Midbrain (tissue), 1 donor: ENCODE data around the gene MTR.
A peak's percentile ranks its signal among the peaks of the same experiment; 100 is the strongest.
"Not testable (repeated sequence)": the region's sequence is repeated elsewhere in the genome, so short reads cannot be mapped to it uniquely, and the experiment has no call there.

Source experiments
- DNase-seq: peaks from one replicate; lab custom pipeline; 2025; lab: John Stamatoyannopoulos, UW

MTR gene

DNA sequence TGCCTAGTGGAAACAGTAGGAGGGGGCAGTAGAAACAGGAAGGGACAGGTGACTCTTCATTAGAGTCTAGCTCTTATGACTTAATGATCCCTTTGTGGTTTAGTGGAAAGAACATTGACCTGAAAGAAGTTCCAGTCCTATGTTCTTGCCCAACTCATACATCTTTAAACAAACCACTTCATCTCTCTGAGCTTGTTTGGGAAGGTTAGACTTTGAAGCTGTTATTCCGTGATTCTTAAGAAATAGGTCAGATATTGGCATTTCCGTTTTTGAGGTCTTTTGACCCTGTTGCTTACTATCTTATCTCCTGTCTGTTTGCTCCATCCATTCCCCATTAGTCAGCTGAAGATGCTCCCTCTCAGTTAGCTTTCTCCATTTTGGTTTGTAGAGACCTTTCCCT is 38.5 kb downstream of the MTR start:
- no peak for DNase-seq

DNA sequence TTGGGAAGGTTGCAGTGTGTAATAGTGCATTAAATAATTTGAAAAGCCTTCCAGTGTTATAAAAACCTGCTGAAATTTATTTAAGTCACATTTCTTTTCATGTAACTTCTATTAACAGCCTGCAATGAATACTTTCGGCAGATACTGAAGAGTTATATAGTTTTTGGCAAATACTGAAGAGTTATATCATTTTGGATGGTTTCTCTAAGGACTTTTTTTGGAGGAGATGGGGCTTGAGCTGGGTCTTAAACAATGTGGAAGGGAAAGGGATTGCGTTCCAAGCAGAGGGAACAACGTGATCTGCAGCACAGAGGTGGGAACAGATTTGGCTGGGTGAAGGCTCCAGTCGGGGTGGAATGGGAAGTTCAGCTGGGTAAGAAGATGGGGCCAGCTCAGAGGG is 39.8 kb downstream of the MTR start:
- no peak for DNase-seq

DNA sequence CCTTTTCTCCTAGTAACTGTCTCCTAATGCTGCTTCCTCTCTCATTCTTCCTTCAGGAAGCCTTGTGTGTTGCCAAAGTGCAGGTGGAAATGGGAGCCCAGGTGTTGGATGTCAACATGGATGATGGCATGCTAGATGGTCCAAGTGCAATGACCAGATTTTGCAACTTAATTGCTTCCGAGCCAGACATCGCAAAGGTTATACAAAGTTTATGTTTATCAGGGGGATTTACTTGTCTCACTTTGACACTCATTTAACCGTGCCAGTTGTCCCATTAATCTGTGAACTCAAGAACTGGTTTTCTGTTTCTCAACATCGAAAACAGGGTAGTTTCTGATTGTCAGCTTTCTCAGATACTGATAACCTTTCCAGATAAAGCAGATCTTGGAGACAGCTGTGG is 40.4 kb downstream of the MTR start:
- DNase-seq, result no peak

DNA sequence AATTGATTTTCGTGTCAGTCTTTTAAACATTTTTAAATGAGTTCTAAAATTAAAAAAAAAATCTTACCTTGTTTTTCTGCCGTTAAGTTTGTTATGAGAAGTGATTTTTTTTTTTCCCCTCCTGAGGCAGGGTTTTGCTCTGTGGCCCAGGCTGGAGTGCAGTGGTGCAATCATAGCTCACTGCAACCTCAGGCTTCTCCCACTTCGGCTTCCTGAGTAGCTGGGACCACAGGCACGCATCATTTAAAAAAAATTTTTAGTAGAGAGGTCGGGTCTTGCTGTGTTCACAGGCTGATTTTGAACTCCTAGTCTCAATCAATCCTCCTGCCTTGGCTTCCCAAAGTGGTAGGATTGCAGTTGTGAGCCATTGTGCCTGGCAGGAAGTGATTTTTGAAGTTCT is 41.1 kb downstream of the MTR start:
- DNase-seq, result no peak

DNA sequence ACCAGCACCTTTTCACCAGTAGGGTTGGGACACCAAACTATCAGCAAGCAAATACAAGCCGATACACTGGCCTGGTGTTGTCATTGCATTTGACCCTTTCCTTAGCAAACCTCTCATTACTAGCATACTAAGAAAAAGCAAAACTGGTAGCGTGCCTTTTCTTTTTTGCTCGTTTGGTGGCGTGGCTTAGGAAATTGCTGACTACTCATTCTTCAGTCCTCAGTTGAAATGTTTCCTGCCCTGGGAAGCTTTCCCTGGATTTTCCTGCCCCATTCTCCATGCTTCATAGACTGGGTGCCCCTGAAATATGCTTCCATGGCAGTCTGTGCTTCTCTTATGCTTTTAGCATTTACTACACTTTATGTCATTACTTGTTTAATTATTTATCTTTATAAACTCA is 42.0 kb downstream of the MTR start:
- DNase-seq, result no peak

DNA sequence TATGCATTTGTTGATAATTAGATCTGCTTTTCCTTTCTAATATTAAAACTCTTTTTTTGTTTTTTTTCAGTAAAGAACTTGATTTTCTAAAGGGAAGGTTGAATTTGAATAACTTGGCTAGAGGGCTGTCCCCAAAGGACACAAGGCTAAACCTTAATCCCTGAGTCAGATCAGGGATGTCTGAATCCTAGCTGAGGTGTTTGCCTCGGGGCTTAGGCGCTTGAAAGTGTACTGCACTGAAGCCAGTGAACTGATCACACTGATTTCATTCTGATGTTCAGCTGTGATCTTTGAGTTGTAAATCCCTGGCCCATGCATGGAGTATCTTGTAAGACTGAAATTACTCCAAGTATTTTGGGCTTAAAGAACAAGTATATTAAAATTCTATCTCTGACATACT is 42.8 kb downstream of the MTR start:
- no peak for DNase-seq

DNA sequence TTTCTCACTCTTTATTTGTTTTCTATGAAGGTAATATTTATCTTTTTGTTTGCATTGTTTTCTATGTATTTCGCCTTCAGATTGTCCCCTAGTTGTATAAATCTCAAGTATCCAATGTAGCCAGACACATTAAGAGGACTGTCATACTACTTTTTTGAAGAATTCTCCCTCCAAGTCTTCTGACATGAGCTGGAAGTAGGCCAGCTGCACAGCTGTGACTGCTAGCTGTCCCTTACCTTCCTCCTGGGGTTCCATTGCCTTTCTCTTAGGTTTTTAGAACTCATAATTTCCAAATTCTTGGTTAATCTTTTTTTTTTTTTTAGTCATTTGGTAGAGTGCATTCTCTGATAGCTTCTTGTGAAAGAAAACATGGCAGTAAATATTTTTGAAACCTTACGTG is 46.2 kb downstream of the MTR start:
- no peak for DNase-seq

DNA sequence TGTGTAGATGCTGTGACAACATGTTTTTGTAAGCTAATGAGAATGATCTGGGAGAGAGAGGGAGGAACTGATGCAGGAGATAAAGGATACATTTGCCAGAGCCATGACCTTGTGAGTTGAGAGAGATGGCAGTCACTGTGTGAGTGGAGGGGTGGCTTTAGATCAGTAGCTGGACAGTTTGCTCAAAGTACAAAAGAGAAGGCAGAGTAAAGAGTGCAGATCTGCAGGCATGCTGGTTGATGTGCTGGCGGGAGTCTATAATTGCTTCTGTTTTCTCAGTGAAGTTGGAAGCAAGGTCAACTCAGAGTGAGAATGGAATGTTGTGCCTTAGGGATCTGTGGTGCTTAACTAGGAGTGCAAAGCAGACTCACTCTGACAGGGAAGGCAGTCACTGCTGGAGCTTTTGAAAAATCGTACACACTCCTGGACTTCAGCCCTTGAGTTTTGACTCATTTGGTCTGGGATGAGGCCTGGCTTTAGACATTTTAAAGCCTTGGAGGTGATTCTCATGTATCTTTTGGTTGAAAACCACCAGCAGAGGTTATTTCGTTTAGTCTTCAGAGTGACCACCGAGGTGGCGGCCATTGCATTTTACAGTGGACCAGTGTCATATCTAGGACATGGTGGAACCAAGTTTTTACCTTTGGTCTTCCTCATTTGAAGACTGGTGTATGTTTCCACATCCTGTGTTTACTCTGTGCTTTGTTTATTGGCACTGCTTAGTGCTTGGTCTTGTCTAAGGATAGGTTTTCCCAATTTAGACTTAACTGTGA is 49.6 kb downstream of the MTR start:
- DNase-seq, result no peak

DNA sequence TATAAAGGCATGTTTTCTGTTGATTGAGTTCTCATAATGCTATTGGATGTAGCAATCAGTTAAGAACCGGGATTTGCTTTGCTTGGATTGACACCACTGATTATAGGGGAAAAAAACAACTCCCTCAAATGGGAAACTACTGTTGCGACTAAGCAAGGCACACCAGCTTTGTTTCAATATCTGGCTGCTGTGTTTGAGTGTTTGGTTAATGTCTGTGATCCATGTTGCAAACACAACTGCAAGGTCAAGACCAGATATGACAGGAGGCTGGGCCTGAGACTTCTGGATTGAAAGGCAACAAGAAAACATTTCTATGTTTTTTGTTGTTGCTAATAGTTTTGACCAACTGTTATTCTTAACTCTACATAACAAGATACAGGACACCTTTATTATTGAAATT is 50.7 kb downstream of the MTR start:
- no peak for DNase-seq

DNA sequence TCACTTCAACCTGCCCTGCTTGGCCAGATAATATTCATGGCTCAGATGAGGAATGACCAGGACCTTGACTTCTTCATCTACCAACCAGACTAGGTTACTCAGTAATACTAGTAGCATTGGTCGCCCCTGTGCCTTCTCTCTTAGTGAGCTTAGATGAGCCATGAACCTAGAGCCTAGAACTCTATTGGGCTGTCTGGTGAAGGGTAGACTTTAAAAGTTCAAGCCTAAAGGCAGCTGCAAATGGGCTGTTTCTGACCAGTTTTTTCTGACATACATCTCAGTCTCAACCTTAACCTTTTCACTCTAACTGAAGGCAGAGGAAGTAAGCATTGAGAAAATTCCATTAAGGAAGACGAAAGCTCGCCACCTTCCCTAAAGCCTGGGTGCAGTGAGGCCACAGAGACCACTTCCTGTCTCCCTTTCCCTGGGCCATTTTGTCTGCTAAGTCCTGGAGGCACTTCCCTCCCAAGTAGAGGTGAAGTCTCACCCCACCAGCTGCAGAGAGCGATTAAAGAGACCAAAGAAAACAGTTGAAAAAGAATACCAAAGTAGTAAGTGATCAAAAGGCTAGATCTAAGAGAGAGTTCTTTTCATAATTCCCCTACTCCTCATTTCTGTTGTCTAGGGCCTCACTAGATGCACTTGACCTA is 53.3 kb downstream of the MTR start:
- no peak for DNase-seq

DNA sequence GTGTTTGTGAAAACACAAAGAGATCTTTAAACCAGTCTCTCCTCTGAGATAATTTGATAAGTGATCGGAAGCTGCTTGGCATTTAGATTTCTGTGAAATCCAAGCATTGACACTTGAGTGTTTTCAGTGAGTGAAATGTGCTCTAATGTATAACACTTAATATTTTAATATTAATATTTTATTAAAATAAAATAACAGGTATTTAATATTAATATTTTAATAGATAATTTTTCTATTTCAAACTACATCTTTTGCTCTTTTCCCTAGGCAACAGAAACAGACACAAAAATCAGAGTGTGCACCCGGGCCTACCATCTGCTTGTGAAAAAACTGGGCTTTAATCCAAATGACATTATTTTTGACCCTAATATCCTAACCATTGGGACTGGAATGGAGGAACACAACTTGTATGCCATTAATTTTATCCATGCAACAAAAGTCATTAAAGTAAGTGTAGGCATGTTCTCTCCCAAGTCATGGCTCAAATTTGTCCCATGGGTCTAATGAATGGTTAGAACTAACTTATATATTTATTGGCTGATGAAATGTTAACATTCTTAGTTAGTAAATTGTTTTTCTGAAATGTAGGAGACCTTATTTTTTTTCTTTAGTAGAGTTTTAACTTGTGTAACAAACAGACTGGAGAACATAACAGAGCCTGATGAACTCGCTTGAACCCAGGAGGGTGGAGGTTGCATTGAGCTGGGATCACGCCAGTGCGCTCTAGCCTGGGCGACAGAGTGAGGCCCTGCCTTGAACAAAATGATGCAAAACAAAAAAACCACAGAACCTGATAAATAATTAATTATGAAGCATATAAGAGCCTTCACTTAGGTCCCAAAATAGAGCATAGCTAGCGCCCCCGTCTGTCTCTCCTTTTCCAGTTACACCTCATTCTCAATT is 55.2 kb downstream of the MTR start:
- DNase-seq, result no peak

DNA sequence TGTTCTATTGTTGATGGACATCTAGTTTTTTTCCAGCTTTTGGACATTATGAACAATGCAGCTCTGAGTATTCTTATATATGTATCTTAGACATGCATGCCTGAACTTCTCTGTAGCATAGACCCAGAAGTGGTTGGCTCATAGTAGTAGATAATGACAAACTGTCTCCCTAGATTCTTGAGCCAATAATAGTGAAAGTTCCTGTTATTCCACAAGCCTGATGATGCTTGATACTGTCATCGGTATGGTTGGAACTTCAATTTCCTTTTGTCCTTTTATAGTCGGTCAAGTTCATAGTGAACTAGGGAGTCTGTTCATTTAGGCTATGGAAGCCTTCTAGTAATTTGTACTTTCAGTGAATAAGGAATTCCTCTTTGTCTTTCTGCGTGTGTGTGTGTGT is 56.8 kb downstream of the MTR start:
- no peak for DNase-seq

DNA sequence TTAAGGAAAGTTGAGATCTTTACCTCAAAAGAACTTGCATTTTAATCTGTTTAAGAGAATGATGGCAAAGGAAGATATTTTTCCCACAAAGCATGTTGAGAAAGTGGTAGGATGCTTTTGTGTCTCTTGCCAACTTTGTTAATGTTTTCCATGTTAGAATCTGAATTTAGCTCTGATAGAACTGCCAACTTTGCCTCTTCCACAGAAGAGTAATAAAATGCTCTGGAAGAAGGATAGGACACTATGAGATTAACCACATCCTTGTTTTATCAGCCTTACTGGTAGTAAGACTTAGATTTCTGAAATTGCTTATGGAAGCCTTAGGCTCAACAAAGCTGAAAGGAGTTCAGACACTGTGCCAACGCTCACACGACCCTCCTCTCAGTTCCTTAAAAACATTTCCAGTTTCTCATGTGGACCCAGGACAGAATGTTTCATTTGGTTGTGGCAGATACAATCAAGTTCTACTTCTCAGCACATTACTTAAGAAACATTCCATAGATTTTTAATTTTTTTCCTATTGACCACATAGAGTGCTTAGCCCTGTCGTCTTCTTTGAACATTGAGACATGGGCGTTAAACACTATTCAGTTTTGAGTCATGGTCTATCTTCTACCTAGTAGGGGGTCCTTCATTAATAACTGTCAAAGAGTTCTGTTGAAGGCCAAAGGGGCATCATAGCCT is 59.0 kb downstream of the MTR start:
- DNase-seq, result no peak

DNA sequence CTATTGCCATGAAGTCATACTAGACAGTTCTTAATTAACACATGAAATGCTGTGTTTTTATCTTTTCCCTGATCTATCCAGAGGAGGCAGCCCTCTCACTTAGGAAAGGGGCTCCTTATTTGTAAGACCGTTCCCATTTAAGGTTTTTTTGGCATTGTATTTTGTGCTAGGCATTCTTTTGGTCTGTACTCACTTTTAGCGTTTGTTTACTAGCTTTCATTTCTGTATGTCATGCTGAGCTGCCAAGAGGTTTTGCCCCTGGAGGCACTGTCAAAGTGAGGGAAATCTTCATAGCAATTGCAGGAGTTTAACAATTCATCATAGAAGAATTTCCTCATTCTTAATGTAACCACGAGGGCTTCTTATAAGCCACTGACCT is 59.5 kb downstream of the MTR start:
- no peak for DNase-seq

DNA sequence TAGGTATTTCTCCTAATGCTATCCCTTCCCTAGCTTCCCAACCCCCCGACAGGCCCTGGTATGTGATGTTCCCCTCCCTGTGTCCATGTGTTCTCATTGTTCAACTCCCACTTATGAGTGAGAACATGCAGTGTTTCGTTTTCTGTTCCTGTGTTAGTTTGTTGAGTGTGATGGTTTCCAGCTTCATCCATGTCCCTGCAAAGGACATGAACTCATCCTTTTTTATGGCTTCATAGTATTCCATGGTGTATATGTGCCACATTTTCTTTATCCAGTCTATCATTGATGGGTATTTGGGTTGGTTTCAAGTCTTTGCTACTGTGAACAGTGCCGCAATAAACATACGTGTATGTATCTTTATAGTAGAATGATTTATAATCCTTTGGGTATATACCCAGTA is 61.6 kb downstream of the MTR start:
- not testable (repeated sequence) for DNase-seq

DNA sequence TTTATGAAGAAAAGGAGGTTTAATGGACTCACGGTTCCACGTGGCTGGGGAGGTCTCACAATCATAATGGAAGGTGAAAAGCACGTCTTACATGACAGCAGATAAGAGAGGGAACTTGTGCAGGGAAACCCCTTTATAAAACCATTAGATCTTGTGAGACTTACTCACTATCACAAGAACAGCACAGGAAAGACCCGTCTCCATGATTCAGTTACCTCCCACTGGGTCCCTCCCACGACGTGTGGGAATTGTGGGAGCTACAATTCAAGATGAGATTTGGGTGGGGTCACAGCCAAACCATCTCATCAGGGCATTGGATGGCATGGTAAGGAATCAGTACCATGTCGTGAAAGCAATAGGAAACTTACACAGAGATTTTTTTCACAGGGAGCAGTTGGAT is 63.1 kb downstream of the MTR start:
- no peak for DNase-seq

DNA sequence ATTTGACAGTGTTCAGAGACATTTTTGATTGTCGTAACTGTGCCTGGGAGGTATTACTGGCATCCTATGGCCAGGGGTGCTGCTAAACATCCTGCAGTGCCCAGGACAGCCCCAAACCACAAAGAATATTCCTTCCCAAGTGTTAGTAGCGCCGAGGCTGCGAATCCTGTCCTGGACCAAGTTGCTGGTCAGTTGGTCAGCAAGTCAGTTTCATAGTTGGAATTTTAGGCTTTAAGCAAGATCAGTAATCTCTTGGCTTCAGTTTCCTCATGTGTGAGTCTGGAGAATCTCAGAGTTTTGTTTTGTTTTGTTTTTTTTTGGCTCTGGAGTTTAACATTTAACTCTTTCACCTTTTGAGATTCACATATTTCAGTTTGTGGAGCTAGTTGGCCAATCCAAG is 65.0 kb downstream of the MTR start:
- DNase-seq, result no peak

DNA sequence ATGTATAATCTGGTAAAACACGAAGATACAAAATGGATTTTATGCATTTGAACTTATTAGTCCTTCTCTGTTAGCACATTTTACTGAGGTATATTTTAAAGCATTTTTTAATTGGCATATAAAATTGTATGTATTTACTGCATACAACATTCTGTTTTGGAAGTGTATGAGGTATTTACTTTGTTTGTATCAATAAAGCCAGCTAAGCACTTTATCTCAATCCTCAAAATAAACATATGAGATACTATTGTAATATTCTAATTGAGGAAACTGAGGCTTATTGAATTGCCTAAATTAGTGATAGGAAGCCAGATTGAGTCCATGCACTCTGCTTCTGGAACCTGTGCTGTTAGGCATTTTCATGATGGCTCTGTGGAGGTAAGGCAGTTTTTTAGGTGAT is 65.6 kb downstream of the MTR start:
- DNase-seq, result no peak

DNA sequence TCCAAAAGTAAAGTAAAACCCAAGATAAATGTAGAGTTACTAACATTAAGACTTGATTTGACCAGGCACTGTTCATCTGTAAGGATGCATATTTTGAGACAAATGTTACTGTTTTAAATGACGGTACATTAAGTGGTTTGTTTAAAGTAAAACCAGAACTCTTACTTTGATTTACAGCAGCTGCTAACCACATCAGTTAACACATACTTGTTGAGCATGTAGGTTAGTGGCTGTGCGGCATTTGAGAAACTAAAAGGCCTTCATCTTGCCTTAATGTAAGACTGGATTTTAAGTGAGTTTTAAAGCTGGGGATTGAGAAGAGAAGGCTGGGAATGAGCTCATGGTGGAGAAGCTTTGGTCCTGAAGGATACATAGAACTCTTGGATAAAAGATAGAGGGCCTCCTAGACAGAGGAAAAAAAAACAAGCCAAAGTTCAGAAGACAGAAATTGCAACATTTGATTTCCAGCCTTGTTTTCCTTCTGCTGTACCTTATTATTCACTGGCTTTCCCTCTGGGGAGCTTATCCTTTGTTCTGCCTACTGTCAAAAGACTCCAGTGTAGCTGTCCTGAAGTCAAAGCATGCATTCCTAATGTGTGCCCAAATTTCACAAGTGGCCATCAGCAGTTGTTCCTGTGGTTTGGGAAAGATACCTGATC is 66.6 kb downstream of the MTR start:
- no peak for DNase-seq

DNA sequence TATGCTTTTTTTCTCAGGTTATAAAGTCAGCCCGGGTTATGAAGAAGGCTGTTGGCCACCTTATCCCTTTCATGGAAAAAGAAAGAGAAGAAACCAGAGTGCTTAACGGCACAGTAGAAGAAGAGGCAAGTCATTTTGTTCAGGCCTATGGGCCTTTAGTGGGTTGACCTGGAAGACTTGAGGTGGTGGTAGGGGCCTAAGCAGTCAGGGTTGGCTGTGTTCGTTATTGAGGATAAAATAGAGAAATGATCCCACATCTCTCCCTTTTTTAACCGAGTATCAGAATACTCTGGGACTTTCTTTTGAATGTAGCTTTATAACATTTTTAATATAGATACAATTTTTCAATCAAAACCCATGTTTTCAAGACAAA is 67.1 kb downstream of the MTR start:
- DNase-seq, result no peak

DNA sequence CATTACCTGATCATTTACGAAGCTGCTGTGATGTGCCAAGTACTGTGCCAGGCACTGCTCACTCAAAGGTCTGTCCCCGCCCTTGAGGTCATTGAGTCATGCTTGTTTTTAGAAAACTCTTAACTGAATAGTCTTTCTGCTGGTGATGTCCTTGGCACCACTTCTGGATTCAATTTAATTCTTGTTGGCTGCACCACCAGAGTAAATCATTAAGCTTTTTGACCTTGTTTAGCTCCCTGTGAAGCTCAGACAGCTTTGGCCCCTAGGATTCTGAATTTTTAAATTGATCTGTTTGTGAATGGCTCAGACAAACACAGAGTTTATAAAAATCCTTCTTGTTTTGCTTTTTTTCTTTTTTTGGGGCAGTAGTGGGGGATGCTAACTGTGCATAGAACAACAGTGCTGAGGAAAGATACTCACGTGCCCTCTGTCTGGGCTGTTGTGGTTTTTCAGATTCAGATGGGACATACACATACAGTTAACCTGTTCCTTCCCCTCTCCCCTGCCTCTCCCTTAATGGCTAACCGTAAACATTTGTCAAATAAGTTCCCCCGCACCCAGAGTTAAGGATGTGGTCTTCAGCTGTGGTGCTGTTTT is 67.6 kb downstream of the MTR start:
- DNase-seq, result peak; percentile 13

DNA sequence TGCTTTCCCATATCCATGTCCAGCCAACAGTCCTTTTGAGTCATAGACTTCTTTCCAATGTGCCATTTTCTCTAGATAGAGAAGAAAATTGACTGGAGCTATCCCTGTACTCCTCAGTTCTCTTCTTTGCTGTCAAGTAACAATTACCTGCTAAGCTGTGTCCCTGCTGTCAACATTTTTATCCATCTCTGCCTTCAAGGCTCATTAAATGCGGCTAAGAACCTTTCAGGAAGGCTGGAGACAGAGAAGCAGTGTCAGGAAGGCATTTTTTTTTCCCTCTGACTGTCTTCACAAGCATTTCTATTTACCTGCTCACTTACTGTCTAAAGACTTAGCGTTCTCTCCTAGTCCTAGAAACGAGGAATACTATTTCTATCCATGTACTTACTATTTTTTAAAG is 69.1 kb downstream of the MTR start:
- DNase-seq, result no peak
